ENCODE measurements around the gene NCAM2. TPM values are rescaled to one million over a fixed set of nuclear protein-coding genes. Genes with fewer than 3 reads are reported as not detected.
"Not testable (repeated sequence)": the region's sequence is repeated elsewhere in the genome, so short reads cannot be mapped to it uniquely, and the experiment has no call there.

The NCAM2 gene
- total RNA-seq, 1 donor from 2014 or later: 0.84 TPM

DNA sequence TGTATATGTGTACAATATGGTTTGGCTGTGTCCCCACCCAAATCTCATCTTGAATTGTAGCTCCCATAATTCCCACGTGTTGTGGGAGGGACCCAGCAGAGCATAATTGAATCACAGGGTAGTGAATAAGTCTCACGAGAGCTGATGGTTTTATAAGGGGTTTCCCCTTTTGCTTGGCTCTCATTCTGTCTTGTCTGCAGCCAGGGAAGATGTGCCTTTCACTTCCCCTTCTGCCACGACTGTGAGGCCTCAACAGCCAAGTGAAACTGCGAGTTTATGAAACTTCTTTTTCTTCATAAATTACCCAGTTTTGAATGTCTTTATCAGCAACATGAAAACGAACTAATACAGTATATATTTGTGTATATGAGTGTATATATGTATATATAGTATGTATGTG is 406.1 kb downstream of the NCAM2 start:
- not testable (repeated sequence) for H3K4me1 Mint-ChIP-seq; H3K27me3 ChIP-seq; H3K4me3 Mint-ChIP-seq; H3K4me2 ChIP-seq; H3K27me3 Mint-ChIP-seq (ENCODE audit: insufficient read depth, low read depth); H3K9me3 Mint-ChIP-seq; H3K27ac ChIP-seq; H3K36me3 ChIP-seq; H2AFZ ChIP-seq (replicated peaks); H3K4me1 ChIP-seq; H4K20me1 ChIP-seq (ENCODE audit: low read depth); H3K9ac ChIP-seq; H3K79me2 ChIP-seq (ENCODE audit: low read depth); H3K36me3 Mint-ChIP-seq; H3K9me3 ChIP-seq (ENCODE audit: low read depth); H3F3A ChIP-seq (ENCODE audit: low read depth); DNase-seq (ENCODE audit: low spot score); H3K27ac Mint-ChIP-seq; H3K4me3 ChIP-seq

DNA sequence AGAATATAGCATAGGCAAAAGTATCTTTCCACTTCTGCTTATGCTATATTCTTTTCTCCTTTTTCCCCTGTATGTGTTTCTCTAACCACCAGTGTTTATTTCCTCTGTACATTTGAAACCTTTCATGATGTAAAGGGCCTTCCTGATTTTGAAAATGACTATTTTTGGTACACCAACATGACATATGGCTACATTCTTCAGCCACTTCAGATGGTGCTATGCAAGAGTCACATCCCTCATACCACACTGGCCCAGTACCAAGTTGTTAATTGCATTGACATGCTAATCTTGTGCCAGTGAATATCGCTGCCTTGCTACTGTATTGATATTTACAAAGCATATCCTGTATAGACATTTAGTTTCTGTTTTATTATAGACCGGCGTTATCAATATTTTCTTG is 408.7 kb downstream of the NCAM2 start:
- no peak overlapping the region for H3K27ac Mint-ChIP-seq
- no peaks in the 10 kb centered on the region for H3K36me3 Mint-ChIP-seq
- no peak overlapping the region for H3K4me3 Mint-ChIP-seq

DNA sequence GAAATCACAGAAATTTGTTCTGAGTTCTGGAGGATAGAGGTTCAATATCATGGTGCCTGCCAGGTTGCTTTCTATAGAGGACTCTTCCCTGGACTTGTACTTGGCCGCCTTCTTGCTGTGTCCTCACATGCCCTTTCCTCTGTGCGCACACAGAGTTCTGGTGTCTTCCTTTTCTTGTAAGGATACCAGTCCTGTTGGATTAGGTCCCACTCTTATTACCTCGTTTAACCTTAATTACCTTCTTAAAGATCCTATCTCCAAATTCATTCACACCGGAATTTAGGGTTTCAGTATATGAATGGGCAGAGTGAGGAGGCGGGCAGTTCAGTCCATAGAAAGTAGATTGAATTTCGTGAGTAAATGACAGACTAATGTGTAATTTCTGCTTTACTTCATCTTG is 413.9 kb downstream of the NCAM2 start:
- Histone ChIP-seq H3K4me1 (no peaks in the 10 kb centered on the region), H2AFZ (replicated peaks) (no peak overlapping the region), H3K9me3 (ENCODE audit: low read depth) (no peaks in the 10 kb centered on the region), H3K4me3 (no peak overlapping the region), H3K27me3 (no peaks in the 10 kb centered on the region), H3F3A (ENCODE audit: low read depth) (no peaks in the 10 kb centered on the region), H4K20me1 (ENCODE audit: low read depth) (no peaks in the 10 kb centered on the region), H3K79me2 (ENCODE audit: low read depth) (no peaks in the 10 kb centered on the region), H3K36me3 (no peaks in the 10 kb centered on the region), H3K9ac (no peak overlapping the region), H3K27ac (no peak overlapping the region), H3K4me2 (no peak overlapping the region)
- no peaks in the 10 kb centered on the region for H3K4me1 Mint-ChIP-seq
- no peak overlapping the region for H3K27ac Mint-ChIP-seq
- H3K4me3 Mint-ChIP-seq: no peak overlapping the region
- no peaks in the 10 kb centered on the region for H3K9me3 Mint-ChIP-seq
- TF ChIP-seq, protein P1, sequence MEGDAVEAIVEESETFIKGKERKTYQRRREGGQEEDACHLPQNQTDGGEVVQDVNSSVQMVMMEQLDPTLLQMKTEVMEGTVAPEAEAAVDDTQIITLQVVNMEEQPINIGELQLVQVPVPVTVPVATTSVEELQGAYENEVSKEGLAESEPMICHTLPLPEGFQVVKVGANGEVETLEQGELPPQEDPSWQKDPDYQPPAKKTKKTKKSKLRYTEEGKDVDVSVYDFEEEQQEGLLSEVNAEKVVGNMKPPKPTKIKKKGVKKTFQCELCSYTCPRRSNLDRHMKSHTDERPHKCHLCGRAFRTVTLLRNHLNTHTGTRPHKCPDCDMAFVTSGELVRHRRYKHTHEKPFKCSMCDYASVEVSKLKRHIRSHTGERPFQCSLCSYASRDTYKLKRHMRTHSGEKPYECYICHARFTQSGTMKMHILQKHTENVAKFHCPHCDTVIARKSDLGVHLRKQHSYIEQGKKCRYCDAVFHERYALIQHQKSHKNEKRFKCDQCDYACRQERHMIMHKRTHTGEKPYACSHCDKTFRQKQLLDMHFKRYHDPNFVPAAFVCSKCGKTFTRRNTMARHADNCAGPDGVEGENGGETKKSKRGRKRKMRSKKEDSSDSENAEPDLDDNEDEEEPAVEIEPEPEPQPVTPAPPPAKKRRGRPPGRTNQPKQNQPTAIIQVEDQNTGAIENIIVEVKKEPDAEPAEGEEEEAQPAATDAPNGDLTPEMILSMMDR (IDR thresholded peaks at IDR 0.05): no peak
- no peak for TF ChIP-seq EZH2phosphoT487 (IDR thresholded peaks at IDR 0.05)
- no peak for TF ChIP-seq EZH2 (IDR thresholded peaks at IDR 0.05)
- H3K27me3 Mint-ChIP-seq (ENCODE audit: insufficient read depth, low read depth): no peaks in the 10 kb centered on the region
- no peaks in the 10 kb centered on the region for H3K36me3 Mint-ChIP-seq
- no peak for DNase-seq (ENCODE audit: low spot score)

More for the DNA sequence above, 408.7 kb downstream of the NCAM2 start:
- Mint-ChIP-seq H3K4me1 (no peaks in the 10 kb centered on the region), H3K27me3 (ENCODE audit: insufficient read depth, low read depth) (no peaks in the 10 kb centered on the region), H3K9me3 (peaks cover 3% of the 10 kb centered on the region)
- Histone ChIP-seq H3K4me3 (no peak overlapping the region), H3K4me2 (no peak overlapping the region), H3F3A (ENCODE audit: low read depth) (no peaks in the 10 kb centered on the region), H3K9me3 (ENCODE audit: low read depth) (no peaks in the 10 kb centered on the region), H3K4me1 (no peaks in the 10 kb centered on the region), H3K36me3 (no peaks in the 10 kb centered on the region), H3K27me3 (no peaks in the 10 kb centered on the region), H2AFZ (replicated peaks) (no peak overlapping the region), H3K9ac (no peak overlapping the region), H3K79me2 (ENCODE audit: low read depth) (no peaks in the 10 kb centered on the region), H3K27ac (no peak overlapping the region), H4K20me1 (ENCODE audit: low read depth) (no peaks in the 10 kb centered on the region)
- TF ChIP-seq EZH2 (IDR thresholded peaks at IDR 0.05) (no peak), EZH2phosphoT487 (IDR thresholded peaks at IDR 0.05) (no peak)
- TF ChIP-seq, protein P1 (IDR thresholded peaks at IDR 0.05): no peak
- no peak for DNase-seq (ENCODE audit: low spot score)

DNA sequence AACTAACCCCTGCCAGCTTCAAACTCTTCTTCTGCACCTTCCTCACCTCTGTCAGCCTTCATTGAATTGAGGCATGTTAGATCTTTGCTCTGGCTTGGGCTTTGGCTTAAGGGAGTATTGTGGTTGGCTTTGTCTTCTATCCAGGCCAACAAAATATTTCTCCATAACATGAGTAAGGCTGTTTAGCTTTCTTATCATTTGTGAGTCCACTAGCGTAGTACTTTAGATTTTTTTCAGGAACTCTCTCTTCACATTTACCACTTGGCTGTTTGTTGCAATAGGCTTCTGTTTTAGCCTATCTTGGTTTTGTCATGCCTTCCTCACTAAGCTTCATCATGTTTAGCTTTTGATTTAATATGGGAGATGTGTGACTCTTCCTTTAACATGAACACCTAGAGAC is 417.5 kb downstream of the NCAM2 start:
- Histone ChIP-seq H3K79me2 (ENCODE audit: low read depth) (no peaks in the 10 kb centered on the region), H3K4me2 (no peak overlapping the region), H3K4me3 (no peak overlapping the region), H3K9me3 (ENCODE audit: low read depth) (no peaks in the 10 kb centered on the region), H3K27me3 (no peaks in the 10 kb centered on the region), H3K27ac (no peak overlapping the region), H4K20me1 (ENCODE audit: low read depth) (no peaks in the 10 kb centered on the region), H3K36me3 (no peaks in the 10 kb centered on the region), H3K4me1 (no peaks in the 10 kb centered on the region), H3K9ac (no peak overlapping the region), H2AFZ (replicated peaks) (no peak overlapping the region), H3F3A (ENCODE audit: low read depth) (no peaks in the 10 kb centered on the region)
- no peak overlapping the region for H3K27ac Mint-ChIP-seq
- no peak overlapping the region for H3K4me3 Mint-ChIP-seq
- no peaks in the 10 kb centered on the region for H3K36me3 Mint-ChIP-seq
- H3K27me3 Mint-ChIP-seq (ENCODE audit: insufficient read depth, low read depth): no peaks in the 10 kb centered on the region
- TF ChIP-seq EZH2phosphoT487 (IDR thresholded peaks at IDR 0.05) (no peak), EZH2 (IDR thresholded peaks at IDR 0.05) (no peak)
- TF ChIP-seq, protein P1 (IDR thresholded peaks at IDR 0.05): no peak
- H3K9me3 Mint-ChIP-seq: no peaks in the 10 kb centered on the region
- DNase-seq (ENCODE audit: low spot score): no peak
- H3K4me1 Mint-ChIP-seq: no peaks in the 10 kb centered on the region

All from neural progenitor cell (in vitro differentiated cells).